Tibial artery (tissue), 4 donors: ENCODE measurements around the gene SH3BP2.

ENCODE experiments used
- DNase-seq, 2 donors: peaks; one replicate each; pipeline ENCODE4 v3.0.0-alpha.2; 2019
- H3K27ac ChIP-seq, 2 donors: fragments of 200-600 bp; sonication (generic) in 1 of 2; 1 replicate in 1 of 2; 2 replicates in 1 of 2; pipeline ENCODE4 v1.5.1; 2018 to 2019; ENCODE audit warnings: mild to moderate bottlenecking in 1 of 2
- H3K27me3 ChIP-seq, 2 donors: fragments of 200-600 bp; sonication (generic) in 1 of 2; one replicate each; pipeline versions ENCODE4 v1.5.1 to v1.6.0; 2016 to 2019
- H3K36me3 ChIP-seq, 3 donors: fragments of 200-600 bp; sonication (generic) in 2 of 3; one replicate each; pipeline ENCODE4 v1.5.1; 2016 to 2019; ENCODE audit warnings: mild to moderate bottlenecking in 2 of 3
- H3K4me1 ChIP-seq, 4 donors: fragments of 200-600 bp; sonication (generic) in 2 of 4; 1 replicate in 3 of 4; 2 replicates in 1 of 4; pipeline ENCODE4 v1.5.1; 2016 to 2019
- H3K4me3 ChIP-seq, 2 donors: fragments of 200-600 bp; sonication (generic) in 1 of 2; 1 replicate in 1 of 2; 2 replicates in 1 of 2; pipeline ENCODE4 v1.5.1; 2018 to 2019; ENCODE audit warnings: mild to moderate bottlenecking in 2 of 2
- H3K9me3 ChIP-seq, 3 donors: fragments of 200-600 bp; sonication (generic) in 1 of 3; one replicate each; pipeline ENCODE4 v1.5.1; 2016 to 2019
- intact Hi-C: fragments of 100-400 bp; cut with DNase I; formaldehyde crosslinking; loops from one replicate; pipeline ENCODE4 v1.15.0; 2023; ENCODE audit warnings: low total_unique reads
- TF ChIP-seq, protein P1 (sequence below), 2 experiments: fragments of 200-600 bp in 1 of 2; fragments of 450-650 bp in 1 of 2; IDR thresholded peaks; one replicate each; pipeline ENCODE4 v1.5.1; 2017 to 2019; ENCODE audit warnings: antibody characterized with exemption in 2 of 2, mild to moderate bottlenecking in 1 of 2, moderate library complexity in 1 of 2

SH3BP2 gene

DNA sequence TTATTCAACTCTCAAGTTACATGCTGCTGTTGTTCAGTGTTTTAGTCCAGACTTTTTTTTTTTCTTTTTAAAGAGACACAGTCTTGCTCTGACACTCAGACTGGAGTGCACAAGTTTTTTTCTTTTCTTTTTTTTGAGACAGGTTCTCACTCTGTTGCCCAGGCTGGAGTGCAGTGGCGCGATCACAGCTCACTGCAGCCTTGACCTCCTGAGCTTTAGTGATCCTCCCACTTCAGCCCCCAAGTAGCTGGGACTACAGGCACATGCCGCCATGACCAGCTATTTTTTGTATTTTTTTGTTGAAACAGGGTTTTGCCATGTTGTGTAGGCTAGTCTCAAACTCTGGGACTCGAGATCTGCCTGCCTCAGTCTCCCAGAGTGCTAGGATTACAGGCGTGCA lies 62.7 kb downstream of the SH3BP2 start:
- Histone ChIP-seq H3K27ac (no peak overlapping the region), H3K9me3 (no peaks in the 10 kb centered on the region), H3K36me3 (peaks cover 10 to 15% (median 10%) of the 10 kb centered on the region in 3 donors), H3K27me3 (no peaks in the 10 kb centered on the region), H3K4me1 (peaks cover 0 to 74% (median 38%) of the 10 kb centered on the region in 4 donors), H3K4me3 (no peak overlapping the region)
- no peak for DNase-seq
- intact Hi-C loops = no loop called here
- TF ChIP-seq, protein P1, sequence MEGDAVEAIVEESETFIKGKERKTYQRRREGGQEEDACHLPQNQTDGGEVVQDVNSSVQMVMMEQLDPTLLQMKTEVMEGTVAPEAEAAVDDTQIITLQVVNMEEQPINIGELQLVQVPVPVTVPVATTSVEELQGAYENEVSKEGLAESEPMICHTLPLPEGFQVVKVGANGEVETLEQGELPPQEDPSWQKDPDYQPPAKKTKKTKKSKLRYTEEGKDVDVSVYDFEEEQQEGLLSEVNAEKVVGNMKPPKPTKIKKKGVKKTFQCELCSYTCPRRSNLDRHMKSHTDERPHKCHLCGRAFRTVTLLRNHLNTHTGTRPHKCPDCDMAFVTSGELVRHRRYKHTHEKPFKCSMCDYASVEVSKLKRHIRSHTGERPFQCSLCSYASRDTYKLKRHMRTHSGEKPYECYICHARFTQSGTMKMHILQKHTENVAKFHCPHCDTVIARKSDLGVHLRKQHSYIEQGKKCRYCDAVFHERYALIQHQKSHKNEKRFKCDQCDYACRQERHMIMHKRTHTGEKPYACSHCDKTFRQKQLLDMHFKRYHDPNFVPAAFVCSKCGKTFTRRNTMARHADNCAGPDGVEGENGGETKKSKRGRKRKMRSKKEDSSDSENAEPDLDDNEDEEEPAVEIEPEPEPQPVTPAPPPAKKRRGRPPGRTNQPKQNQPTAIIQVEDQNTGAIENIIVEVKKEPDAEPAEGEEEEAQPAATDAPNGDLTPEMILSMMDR (IDR thresholded peaks at IDR 0.05) = no peak

DNA sequence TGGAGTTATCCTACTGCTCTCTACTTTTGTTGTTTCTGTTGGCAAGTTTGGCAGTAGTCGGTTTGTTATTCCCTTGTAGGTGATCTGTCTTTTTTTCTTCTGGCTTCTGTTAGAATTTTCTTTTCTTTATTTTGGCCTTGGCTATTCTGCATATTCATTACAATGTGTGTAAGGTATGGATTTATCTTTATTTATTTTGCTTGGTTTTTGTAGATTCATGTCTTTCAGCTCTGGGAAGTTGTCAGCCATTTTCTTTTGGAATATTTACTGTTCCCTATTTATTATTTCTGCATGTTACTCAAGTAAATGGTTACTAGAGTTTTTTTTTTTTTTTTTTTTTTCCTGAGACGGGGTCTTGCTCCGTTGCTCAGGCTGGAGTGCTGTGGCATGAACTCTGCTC lies 63.4 kb downstream of the SH3BP2 start:
- Histone ChIP-seq H3K4me3 (no peak overlapping the region), H3K27me3 (no peaks in the 10 kb centered on the region), H3K4me1 (peaks cover 0 to 74% (median 42%) of the 10 kb centered on the region in 4 donors), H3K27ac (no peak overlapping the region), H3K9me3 (no peaks in the 10 kb centered on the region), H3K36me3 (peaks cover 10 to 15% (median 10%) of the 10 kb centered on the region in 3 donors)
- TF ChIP-seq, protein P1 (IDR thresholded peaks at IDR 0.05) = no peak
- no peak for DNase-seq
- intact Hi-C loops = no loop called here

DNA sequence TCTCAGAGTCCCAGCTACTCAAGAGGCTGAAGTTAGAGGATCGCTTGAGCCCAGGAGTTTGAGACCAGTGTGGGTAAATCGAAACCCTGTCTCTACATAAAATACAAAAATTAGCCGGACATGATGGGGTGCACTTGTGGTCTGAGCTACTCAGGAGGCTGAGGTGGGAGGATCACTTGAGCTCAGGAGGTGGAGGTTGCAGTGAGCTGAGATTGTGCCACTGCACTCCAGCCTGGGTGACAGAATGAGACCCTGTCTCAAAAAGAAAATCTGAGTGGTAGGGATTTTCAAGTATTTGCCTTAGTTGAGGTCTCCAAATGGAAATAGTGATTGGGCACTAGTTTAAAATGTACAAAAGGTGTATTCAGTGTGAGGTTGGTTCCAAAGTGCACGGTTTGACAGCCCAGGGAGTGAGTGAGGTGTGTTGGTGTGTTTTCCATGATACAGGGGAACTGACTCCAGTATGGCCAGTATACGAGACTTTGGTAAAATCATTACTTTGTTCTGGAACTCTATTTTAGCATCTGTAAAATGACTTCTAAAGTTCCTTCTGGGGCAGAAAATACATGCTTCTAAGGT lies 64.6 kb downstream of the SH3BP2 start:
- intact Hi-C loops = no loop called here
- H3K36me3 ChIP-seq = peaks cover 10 to 15% (median 10%) of the 10 kb centered on the region in 3 donors
- H3K27ac ChIP-seq = no peak overlapping the region
- no peaks in the 10 kb centered on the region for H3K9me3 ChIP-seq
- peaks cover 0 to 83% (median 47%) of the 10 kb centered on the region in 4 donors for H3K4me1 ChIP-seq
- TF ChIP-seq, protein P1 (IDR thresholded peaks at IDR 0.05) = no peak
- H3K27me3 ChIP-seq = no peaks in the 10 kb centered on the region
- DNase-seq = no peak
- H3K4me3 ChIP-seq = no peak overlapping the region

DNA sequence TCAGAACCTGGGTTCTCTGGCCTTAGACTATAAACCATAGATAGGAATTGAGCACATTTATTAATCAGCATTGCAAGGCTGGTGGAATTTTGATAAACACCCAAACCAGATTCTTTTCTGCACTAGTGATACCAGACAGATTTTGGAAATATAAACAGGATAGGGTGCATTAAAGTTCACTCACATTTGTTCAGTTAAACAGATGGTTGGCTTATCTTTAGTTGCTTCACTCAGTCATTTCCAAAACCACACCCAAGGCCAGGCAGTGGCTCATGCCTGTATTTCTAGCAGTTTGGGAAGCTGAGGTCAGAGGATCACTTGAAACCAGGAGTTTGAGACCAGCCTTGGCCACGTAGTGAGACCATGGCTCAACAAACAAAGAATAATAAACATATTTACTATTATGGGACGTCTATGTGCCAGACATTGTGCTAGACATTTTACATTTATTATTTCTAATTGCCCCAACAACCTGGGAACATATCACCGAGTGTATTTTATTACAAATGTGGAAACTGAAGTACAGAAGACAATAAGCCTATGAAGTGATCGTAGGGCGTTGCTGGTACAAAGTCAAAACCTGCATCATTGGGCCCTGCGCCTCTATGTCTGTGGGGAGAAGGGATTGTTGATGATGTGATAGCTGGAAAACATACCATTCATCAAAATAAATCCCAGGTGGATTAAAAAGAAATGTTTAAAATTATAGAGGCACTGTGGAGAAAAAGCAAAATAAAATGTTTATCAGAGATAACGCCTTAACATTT lies 65.7 kb downstream of the SH3BP2 start:
- DNase-seq = no peak
- H3K36me3 ChIP-seq = peaks cover 7 to 13% (median 7%) of the 10 kb centered on the region in 3 donors
- intact Hi-C loops = no loop called here
- peak overlapping the region in 1 of 2 donors; percentile 16 for H3K27ac ChIP-seq
- peaks cover 0 to 83% (median 47%) of the 10 kb centered on the region in 4 donors for H3K4me1 ChIP-seq
- H3K9me3 ChIP-seq = no peaks in the 10 kb centered on the region
- no peak overlapping the region for H3K4me3 ChIP-seq
- TF ChIP-seq, protein P1 (IDR thresholded peaks at IDR 0.05) = no peak
- no peaks in the 10 kb centered on the region for H3K27me3 ChIP-seq

DNA sequence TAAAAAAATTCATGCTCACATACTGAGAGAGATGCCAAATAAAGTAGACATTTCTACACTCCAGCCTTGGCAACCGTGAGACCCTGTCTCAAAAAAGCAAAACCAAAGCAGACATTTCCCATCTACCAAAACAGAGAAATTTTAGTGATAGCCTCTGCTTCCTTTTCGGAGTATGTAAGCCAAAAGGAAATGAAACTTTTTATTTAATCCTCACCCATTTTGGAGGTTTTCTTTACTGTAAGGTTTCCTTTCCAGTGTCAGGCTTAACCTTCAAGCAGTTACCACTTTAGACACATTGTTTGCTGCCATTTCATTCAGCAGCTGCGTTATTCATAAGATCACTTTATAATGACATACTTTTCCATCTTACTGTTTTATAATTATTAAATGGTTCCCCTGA lies 66.6 kb downstream of the SH3BP2 start:
- no peaks in the 10 kb centered on the region for H3K9me3 ChIP-seq
- intact Hi-C loops = no loop called here

More for the DNA sequence above, 66.6 kb downstream of the SH3BP2 start:
- Histone ChIP-seq H3K27me3 (no peaks in the 10 kb centered on the region), H3K36me3 (peaks cover 0 to 4% (median 0%) of the 10 kb centered on the region in 3 donors), H3K27ac (no peak overlapping the region), H3K4me3 (no peak overlapping the region), H3K4me1 (peaks cover 0 to 84% (median 51%) of the 10 kb centered on the region in 4 donors)
- DNase-seq = no peak
- TF ChIP-seq, protein P1 (IDR thresholded peaks at IDR 0.05) = no peak
